MM.1S (cell line): ENCODE results near the gene EMID1.
"Not testable (repeated sequence)": the region's sequence is repeated elsewhere in the genome, so short reads cannot be mapped to it uniquely, and the experiment has no call there.

Experiments used
- DNase-seq: peaks from one replicate; pipeline ENCODE4 v3.0.0-alpha.2; 2015
- H2AFZ ChIP-seq: fragments of 300-600 bp; sonication (generic); 2 replicates; pipeline ENCODE4 v1.6.0; 2016; ENCODE audit warnings: antibody characterized with exemption, low read length
- H3F3A ChIP-seq: fragments of 300-600 bp; sonication (generic); 2 replicates; pipeline ENCODE4 v1.6.1; 2016; ENCODE audit warnings: mild to moderate bottlenecking, antibody characterized with exemption, low read length, moderate library complexity, mixed read lengths; ENCODE audit not compliant: insufficient read depth
- H3K27ac ChIP-seq: fragments of 300-600 bp; sonication (generic); 2 replicates; pipeline ENCODE4 v1.5.1; 2016; ENCODE audit warnings: mild to moderate bottlenecking, low read length
- H3K27me3 ChIP-seq: fragments of 300-600 bp; sonication (generic); replicated peaks from 2 replicates; pipeline ENCODE4 v1.6.0; 2016; ENCODE audit warnings: low read length; ENCODE audit not compliant: insufficient read depth
- H3K36me3 ChIP-seq: fragments of 300-600 bp; sonication (generic); replicated peaks from 2 replicates; pipeline ENCODE4 v1.6.1; 2016; ENCODE audit warnings: mild to moderate bottlenecking, low read length, mixed read lengths; ENCODE audit not compliant: insufficient read depth
- H3K4me1 ChIP-seq: fragments of 300-600 bp; sonication (generic); 2 replicates; pipeline ENCODE4 v1.6.1; 2016; ENCODE audit warnings: low read length, mixed read lengths
- H3K4me2 ChIP-seq: fragments of 300-600 bp; sonication (generic); 2 replicates; pipeline ENCODE4 v1.6.0; 2016; ENCODE audit warnings: low read depth, low read length
- H3K4me3 ChIP-seq: fragments of 300-600 bp; sonication (generic); 2 replicates; pipeline ENCODE4 v1.5.1; 2016; ENCODE audit warnings: low read length, mixed read lengths
- H3K79me2 ChIP-seq: fragments of 300-600 bp; sonication (generic); 2 replicates; pipeline ENCODE4 v1.6.1; 2016; ENCODE audit warnings: mixed run types, low read length, mixed read lengths
- H3K9ac ChIP-seq: fragments of 300-600 bp; sonication (generic); 2 replicates; pipeline ENCODE4 v1.6.1; 2016; ENCODE audit warnings: low read length, mixed read lengths
- H3K9me2 ChIP-seq: fragments of 300-600 bp; sonication (generic); replicated peaks from 2 replicates; pipeline ENCODE4 v1.6.1; 2016; ENCODE audit warnings: mild to moderate bottlenecking, low read length, mixed read lengths; ENCODE audit not compliant: insufficient read depth
- H3K9me3 ChIP-seq: fragments of 300-600 bp; sonication (generic); replicated peaks from 2 replicates; pipeline ENCODE4 v1.6.1; 2016; ENCODE audit warnings: mild to moderate bottlenecking, low read length, mixed read lengths; ENCODE audit not compliant: insufficient read depth
- H4K20me1 ChIP-seq: fragments of 300-600 bp; sonication (generic); 2 replicates; pipeline ENCODE4 v1.6.1; 2016; ENCODE audit warnings: mild to moderate bottlenecking, low read length, moderate library complexity, mixed read lengths; ENCODE audit not compliant: insufficient read depth
- EZH2 ChIP-seq: fragments of 300-600 bp; sonication (generic); optimal IDR thresholded peaks from 2 replicates; pipeline ENCODE3; 2017; ENCODE audit warnings: low read depth, mild to moderate bottlenecking, antibody characterized with exemption, low read length, mixed read lengths
- EZH2phosphoT487 ChIP-seq: fragments of 300-600 bp; sonication (generic); IDR thresholded peaks from 2 replicates; pipeline ENCODE4 v1.6.1; 2018; ENCODE audit warnings: antibody characterized with exemption, low read length
- TF ChIP-seq, protein P1 (sequence below): fragments of 300-600 bp; sonication (generic); IDR thresholded peaks from 2 replicates; pipeline ENCODE4 v1.5.1; 2016; ENCODE audit warnings: antibody characterized with exemption, low read length, mixed read lengths

The EMID1 gene

DNA sequence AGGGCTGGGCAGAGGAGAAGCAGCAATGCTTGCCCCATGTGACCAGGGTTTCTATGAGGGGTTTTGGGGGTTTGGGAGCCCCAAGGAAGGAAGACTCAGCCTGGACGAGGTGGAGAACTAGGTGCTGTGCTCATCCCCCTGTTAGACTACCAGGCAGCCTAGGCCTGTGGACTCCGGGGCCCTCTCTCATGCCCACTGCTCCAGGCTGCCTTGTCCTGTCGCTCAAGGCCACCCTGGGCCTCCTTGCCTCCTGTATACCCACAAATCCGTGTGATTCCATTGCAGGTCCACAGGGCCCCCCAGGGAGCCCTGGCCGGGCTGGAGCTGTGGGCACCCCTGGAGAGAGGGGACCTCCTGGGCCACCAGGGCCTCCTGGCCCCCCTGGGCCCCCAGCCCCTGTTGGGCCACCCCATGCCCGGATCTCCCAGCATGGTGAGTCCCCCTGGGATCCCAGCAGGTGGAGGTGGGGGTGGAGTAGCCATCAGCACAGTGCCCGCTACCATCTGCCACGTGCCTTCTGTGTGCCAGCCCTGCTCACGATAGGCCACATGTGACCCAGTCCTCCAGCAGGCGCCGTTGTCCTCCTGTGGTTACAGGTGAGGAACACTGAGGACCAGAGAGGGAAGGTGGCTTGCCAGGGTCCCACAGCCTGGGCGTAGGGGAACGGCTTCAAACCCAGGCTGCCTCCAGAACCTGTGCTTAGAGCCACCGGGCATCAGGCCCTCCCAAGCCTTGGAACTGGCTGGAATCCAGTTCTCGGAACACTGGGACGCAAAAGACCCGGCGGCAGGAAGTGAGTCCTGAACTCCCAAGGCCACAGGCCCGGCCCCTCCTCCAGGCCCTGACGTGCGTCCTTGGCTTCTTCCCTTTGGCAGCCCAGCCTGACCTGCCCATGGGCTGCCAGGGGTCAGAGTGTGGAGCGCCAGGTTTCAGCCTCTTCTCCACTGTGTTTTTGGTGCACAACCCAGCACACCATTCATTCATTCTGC lies 26.6 kb downstream of the EMID1 start:
- H3K4me2 ChIP-seq: no peak overlapping the region
- H3K79me2 ChIP-seq: no peaks in the 10 kb centered on the region
- H3K27me3 ChIP-seq: no peaks in the 10 kb centered on the region
- no peaks in the 10 kb centered on the region for H3F3A ChIP-seq
- H3K9ac ChIP-seq: no peak overlapping the region
- H3K27ac ChIP-seq: no peak overlapping the region
- H4K20me1 ChIP-seq: no peaks in the 10 kb centered on the region
- H3K4me3 ChIP-seq: no peak overlapping the region
- H3K9me3 ChIP-seq: no peaks in the 10 kb centered on the region
- TF ChIP-seq EZH2 (no peak), EZH2phosphoT487 (no peak)
- TF ChIP-seq, protein P1, sequence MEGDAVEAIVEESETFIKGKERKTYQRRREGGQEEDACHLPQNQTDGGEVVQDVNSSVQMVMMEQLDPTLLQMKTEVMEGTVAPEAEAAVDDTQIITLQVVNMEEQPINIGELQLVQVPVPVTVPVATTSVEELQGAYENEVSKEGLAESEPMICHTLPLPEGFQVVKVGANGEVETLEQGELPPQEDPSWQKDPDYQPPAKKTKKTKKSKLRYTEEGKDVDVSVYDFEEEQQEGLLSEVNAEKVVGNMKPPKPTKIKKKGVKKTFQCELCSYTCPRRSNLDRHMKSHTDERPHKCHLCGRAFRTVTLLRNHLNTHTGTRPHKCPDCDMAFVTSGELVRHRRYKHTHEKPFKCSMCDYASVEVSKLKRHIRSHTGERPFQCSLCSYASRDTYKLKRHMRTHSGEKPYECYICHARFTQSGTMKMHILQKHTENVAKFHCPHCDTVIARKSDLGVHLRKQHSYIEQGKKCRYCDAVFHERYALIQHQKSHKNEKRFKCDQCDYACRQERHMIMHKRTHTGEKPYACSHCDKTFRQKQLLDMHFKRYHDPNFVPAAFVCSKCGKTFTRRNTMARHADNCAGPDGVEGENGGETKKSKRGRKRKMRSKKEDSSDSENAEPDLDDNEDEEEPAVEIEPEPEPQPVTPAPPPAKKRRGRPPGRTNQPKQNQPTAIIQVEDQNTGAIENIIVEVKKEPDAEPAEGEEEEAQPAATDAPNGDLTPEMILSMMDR: no peak
- DNase-seq: no peak
- H3K9me2 ChIP-seq: no peaks in the 10 kb centered on the region
- H3K36me3 ChIP-seq: no peaks in the 10 kb centered on the region
- no peaks in the 10 kb centered on the region for H3K4me1 ChIP-seq
- no peak overlapping the region for H2AFZ ChIP-seq

DNA sequence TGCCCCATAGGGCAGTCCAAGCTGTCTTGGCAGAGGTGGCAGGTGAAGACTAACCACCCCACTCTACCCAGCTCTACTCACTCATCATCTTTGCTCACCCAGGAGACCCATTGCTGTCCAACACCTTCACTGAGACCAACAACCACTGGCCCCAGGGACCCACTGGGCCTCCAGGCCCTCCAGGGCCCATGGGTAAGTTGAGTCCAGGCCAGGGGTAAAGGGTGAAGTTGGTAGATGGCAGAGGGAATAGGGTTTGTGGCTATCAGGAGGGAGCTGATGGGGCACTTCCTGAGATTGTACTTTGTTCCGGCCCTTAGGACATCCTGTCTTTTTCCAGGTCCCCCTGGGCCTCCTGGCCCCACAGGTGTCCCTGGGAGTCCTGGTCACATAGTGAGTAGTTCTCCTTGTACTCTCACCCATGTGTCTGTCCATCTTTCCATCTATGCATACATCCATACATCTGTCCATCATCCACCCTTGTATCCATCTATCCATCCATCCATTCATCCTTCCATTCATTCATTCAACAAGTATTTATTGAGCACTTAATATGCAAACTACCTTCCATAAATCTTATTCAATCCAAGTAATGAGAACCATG lies 27.7 kb downstream of the EMID1 start:
- Histone ChIP-seq H2AFZ (no peak overlapping the region), H3K36me3 (no peaks in the 10 kb centered on the region), H3K9me2 (no peaks in the 10 kb centered on the region), H3K79me2 (no peaks in the 10 kb centered on the region), H3K4me2 (no peak overlapping the region), H3K27me3 (no peaks in the 10 kb centered on the region), H3F3A (no peaks in the 10 kb centered on the region), H3K4me1 (no peaks in the 10 kb centered on the region), H3K4me3 (no peak overlapping the region), H3K27ac (no peak overlapping the region), H3K9ac (no peak overlapping the region), H4K20me1 (no peaks in the 10 kb centered on the region), H3K9me3 (no peaks in the 10 kb centered on the region)
- TF ChIP-seq EZH2 (no peak), EZH2phosphoT487 (no peak)
- DNase-seq: no peak

DNA sequence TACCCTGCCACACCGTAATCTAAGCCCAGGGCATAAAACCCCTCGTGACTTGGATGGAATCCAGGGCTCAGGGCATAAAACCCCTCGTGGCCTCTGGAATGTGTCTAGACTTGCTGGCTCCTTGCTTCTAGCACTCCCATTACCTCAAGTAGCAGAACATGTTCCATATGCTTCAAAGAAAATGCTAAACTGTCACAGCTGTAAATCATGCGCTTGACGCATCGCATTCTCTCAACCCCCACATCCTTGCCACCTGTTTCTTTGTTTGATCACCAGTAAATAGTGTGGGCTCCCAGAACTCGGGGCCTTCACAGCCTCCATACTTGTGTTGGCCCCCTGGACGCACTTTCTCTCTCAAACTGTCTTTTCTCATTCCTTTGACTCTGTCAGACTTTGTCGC lies 34.8 kb downstream of the EMID1 start:
- H3K9me3 ChIP-seq, DNase-seq, H3K9me2 ChIP-seq, H3K27me3 ChIP-seq, H3K4me2 ChIP-seq, H3F3A ChIP-seq, H3K36me3 ChIP-seq, H3K9ac ChIP-seq, H4K20me1 ChIP-seq, H3K27ac ChIP-seq, H3K79me2 ChIP-seq, H3K4me3 ChIP-seq, H2AFZ ChIP-seq: not testable (repeated sequence)
- H3K4me1 ChIP-seq: peaks cover 22% of the 10 kb centered on the region

DNA sequence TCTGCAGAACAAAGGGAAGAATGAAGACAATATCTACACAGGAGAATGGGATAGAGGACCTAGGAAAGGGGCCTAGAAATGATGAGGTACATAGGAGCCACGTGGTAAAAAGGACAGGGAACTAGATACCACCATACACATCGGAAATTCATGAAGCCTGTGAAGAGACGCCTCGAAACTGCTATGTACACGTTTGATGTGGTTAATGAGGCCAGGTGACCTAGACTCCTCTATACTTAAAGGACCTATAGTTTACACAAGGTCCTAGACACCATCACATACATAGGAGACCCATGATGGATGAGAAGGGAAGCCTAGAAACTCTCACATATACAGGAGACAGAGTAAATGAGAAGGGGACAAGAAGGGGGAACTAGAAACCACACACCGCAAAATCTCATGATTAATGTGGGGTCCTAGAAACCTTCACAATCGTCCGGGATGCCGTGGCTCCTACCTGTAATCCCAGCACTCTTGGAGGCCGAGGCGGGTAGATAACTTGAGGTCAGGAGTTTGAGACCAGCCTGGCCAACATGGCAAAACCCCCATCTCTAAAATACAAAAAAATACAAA lies 38.3 kb downstream of the EMID1 start:
- no peaks in the 10 kb centered on the region for H3K79me2 ChIP-seq
- no peaks in the 10 kb centered on the region for H3K27me3 ChIP-seq
- H3F3A ChIP-seq: no peaks in the 10 kb centered on the region
- H3K4me2 ChIP-seq: no peak overlapping the region
- no peak for TF ChIP-seq EZH2
- H3K9me2 ChIP-seq: no peaks in the 10 kb centered on the region
- H3K4me1 ChIP-seq: peaks cover 22% of the 10 kb centered on the region
- DNase-seq: peak; percentile 78
- no peaks in the 10 kb centered on the region for H3K36me3 ChIP-seq
- no peaks in the 10 kb centered on the region for H4K20me1 ChIP-seq
- H3K9ac ChIP-seq: no peak overlapping the region
- no peak overlapping the region for H2AFZ ChIP-seq
- H3K4me3 ChIP-seq: no peak overlapping the region
- H3K27ac ChIP-seq: no peak overlapping the region
- H3K9me3 ChIP-seq: no peaks in the 10 kb centered on the region
